GM12801 (cell line): ENCODE measurements around the gene C17orf50.

Experiments used
- TF ChIP-seq, protein P1 (sequence below): IDR thresholded peaks from one replicate; pipeline ENCODE4 v1.5.1; 2011; ENCODE audit warnings: control low read depth; ENCODE audit not compliant: insufficient read length; ENCODE audit errors: extremely low read depth

C17orf50 gene

DNA sequence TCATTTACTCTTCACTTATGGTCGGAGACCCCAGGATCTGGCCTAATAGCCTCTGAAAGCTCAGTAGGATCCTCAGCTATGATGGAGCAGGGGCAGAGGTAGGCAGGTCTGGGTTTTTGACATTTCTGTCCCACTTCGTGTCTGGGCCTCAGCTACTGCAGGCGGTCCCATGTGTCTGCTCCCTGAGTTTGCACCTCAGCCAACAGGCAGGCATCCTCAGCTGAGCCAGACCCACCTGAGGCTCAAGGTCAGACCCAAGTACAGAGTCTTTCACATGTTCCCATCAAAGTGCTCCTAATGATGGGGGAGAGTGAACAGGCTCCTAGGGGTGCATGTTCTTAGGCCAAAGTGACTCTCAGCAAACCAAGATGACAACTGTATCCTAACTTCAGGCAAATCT, 32.1 kb upstream of the C17orf50 start:
- TF ChIP-seq, protein P1, sequence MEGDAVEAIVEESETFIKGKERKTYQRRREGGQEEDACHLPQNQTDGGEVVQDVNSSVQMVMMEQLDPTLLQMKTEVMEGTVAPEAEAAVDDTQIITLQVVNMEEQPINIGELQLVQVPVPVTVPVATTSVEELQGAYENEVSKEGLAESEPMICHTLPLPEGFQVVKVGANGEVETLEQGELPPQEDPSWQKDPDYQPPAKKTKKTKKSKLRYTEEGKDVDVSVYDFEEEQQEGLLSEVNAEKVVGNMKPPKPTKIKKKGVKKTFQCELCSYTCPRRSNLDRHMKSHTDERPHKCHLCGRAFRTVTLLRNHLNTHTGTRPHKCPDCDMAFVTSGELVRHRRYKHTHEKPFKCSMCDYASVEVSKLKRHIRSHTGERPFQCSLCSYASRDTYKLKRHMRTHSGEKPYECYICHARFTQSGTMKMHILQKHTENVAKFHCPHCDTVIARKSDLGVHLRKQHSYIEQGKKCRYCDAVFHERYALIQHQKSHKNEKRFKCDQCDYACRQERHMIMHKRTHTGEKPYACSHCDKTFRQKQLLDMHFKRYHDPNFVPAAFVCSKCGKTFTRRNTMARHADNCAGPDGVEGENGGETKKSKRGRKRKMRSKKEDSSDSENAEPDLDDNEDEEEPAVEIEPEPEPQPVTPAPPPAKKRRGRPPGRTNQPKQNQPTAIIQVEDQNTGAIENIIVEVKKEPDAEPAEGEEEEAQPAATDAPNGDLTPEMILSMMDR = no peak

DNA sequence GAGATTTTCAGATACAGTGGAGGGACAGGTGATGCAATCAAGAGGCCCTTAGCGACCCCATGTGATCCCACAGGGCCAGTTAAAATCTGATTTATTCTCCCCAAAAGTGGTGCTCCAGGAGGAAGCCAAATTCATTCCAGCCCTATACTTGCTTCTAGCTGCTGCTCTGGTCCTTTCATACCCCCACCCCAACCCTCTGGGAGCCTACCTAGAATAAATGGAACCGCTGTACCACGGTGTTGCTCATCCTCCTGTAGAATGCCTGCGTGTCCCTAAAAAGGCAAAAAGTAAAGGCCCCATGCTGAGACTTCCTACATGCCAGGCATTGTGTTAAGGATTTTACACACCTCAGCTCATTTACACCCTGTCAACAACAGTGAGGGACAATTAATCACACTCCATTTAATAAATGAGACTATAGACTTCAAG, 31.3 kb upstream of the C17orf50 start:
- TF ChIP-seq, protein P1 = no peak

DNA sequence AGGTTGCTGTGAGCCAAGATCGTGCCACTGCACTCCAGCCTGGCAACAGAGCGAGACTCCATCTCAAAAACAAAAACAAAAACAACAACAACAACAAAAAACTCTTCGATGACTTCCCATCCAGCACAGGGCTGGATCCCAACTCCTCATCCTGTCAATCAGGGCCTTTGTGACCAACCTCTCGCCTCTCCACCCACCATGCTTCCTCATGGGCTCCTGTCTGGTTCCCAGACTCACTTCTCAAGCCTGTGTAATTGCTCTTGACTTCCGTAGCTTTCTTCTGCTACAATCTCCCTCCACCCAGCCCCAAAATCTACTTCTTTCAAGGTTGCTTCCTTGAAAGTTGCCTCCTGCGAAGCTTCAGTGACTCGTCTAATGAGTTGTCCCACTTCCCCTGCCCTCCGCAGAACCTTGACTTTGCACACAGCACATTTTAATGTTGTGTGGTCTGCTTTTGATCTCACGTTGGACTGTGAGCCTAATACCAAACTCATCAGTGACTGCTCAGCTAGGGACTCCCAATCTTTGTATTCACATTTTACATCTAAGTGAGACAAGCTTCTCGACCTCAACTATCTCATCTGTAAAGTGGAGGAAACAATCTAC, 30.2 kb upstream of the C17orf50 start:
- TF ChIP-seq, protein P1 = no peak

DNA sequence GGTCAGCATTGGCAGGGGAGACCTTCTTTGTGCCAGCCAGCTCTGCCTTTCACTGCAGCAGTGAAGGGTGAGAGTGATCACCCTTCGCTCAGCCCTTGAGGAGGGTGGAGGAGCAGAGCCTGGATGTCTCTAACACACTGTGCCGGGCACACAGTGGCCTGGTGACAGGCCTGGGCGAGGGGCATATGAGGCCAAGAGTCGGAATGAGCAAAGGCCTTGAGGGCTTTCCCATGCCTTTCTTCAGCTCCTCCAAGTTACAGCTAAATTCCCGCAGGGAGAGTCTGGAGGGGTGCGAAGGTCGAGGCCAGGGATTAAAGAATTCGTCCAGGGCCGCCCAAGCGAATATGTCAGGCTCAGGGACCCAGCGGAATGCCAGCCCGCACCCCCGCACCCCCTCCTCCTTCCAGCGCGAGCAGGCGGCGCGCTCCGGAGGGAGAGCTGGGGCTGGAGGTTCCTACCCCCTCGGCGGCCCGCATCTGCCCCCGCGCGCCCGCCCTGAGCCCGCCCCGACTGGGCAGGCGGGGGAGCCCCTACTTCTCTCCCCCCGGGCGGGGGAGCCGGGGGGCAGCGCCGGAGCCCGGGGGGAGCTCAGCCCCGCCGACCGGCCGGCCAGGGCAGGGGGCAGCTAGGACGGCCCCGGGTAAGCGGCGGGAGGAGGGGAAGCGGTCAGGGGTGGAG, 29.3 kb upstream of the C17orf50 start, which contains the start of gene RASL10B:
TSS of gene RASL10B (plus strand) at position 401 of the 678 bp plus-strand sequence. CDS start 3,546 bp downstream, outside the sequence.
- TF ChIP-seq, protein P1 = no peak

DNA sequence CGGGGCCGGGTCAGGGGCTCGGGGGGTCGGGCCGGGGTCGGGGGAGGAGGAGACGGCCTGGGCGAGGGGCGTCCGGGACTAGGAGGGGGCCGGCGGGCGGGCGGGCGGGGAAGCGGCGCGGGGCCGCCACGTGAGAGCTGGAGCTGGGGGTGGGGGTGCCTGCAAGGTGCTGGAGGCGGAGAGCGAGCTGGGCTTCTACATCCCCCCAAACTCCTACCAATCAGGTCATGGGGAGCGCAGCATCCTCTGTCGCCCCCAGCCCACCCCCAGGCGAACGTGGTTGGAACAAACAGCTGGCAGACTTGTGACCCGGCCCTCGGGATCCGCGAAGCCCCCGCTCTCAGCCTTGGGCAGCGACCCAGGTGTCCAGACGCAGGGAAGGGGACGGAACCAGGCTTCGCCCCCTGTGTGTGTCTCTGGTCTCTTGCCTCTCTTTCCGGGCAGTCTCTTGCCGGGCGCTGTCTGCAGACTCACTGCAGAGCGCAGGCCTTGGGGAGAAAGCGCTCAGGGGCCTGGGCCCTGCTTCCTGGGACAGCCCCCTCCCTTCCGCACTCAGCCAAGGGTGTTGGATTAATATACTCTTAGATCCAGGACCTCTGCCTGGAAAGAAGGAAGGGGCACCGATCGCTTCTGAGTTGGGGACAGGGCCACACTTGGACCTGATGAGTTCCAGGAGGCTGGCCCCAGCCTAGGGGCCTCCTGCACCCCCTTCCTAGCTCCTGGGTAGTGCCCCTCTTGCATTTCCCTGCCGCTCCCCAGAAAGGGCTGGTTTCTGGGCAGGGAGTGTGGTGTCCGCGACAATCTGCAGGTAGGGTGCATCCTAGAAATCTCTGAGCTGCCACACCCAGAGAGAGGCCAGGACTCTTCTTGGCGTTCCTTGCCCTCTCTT, 28.5 kb upstream of the C17orf50 start:
- TF ChIP-seq, protein P1 = no peak

DNA sequence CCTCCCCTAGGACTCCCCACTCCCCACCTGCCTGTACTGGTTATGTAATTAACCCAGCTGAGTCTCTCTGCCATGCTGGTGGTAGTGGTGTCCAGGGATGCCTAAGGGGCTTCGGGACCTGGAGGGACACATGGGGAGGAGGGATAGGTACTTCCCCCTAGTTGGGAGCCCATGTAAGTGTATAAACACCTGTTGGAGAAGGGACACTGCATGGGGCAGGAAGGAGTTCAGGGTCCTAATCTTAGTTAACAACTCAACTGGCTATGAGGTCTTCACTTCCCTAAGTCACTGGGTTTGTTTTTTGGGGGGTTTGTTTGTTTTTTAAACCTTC, 27.9 kb upstream of the C17orf50 start:
- TF ChIP-seq, protein P1 = no peak

DNA sequence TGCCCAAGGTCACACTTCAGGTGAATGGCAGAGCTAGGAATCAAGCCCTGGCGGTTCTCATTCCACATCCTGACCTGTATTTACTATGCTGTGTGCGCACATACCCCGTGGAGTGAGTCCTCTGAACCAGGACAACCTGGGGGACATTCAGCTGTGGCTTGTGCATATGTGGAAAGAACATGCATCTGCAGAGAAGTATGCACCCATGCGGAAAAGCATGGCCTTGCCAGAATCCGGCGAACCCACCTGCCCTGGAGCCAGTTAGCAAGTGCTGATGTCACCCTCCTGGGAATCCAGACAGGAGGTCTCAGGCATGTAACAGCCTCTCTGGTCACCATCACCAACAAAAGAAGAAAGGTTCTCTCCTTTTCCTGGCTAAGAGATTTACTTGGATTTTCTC, 27.3 kb upstream of the C17orf50 start:
- TF ChIP-seq, protein P1 = no peak
